Small intestine (tissue), 7 donors: Measurements from ENCODE around the gene SH3RF3. TPM values are rescaled to one million over a fixed set of nuclear protein-coding genes. Genes with fewer than 3 reads are reported as not detected.

Source experiments
- DNase-seq, 2 donors: peaks; one replicate each; pipeline versions ENCODE4 v3.0.0 to v3.0.0-alpha.2; 2013
- FAIRE-seq: peaks from 2 replicates; lab custom pipeline; 2012; peaks lifted over from hg19 to GRCh38; lab: Jason Lieb, UNC
- H3K27ac ChIP-seq, 3 donors: one replicate each; pipeline ENCODE4 v1.5.1; 2013; ENCODE audit warnings: low read length in 2 of 3, mild to moderate bottlenecking in 2 of 3, control low read depth in 1 of 3, inconsistent platforms in 1 of 3, low read depth in 1 of 3, moderate library complexity in 1 of 3
- H3K27me3 ChIP-seq, 3 donors: one replicate each; pipeline ENCODE4 v1.6.1; 2013; ENCODE audit warnings: low read length in 3 of 3, inconsistent platforms in 1 of 3; ENCODE audit not compliant: control insufficient read depth in 3 of 3, insufficient read depth in 3 of 3
- H3K36me3 ChIP-seq, 3 donors: one replicate each; pipeline ENCODE4 v1.6.1; 2013; ENCODE audit warnings: low read length in 3 of 3, inconsistent platforms in 1 of 3, low read depth in 1 of 3, mild to moderate bottlenecking in 1 of 3, moderate library complexity in 1 of 3; ENCODE audit not compliant: control insufficient read depth in 3 of 3, insufficient read depth in 2 of 3
- H3K4me1 ChIP-seq, 3 donors: one replicate each; pipeline ENCODE4 v1.6.1; 2013; ENCODE audit warnings: low read length in 2 of 3, inconsistent platforms in 1 of 3, low read depth in 1 of 3, mild to moderate bottlenecking in 1 of 3, moderate library complexity in 1 of 3; ENCODE audit not compliant: control insufficient read depth in 3 of 3, insufficient read depth in 2 of 3
- H3K4me3 ChIP-seq, 3 donors: one replicate each; pipeline ENCODE4 v1.5.1; 2013; ENCODE audit warnings: low read length in 3 of 3, control low read depth in 1 of 3, inconsistent platforms in 1 of 3, low read depth in 1 of 3, mild to moderate bottlenecking in 1 of 3, moderate library complexity in 1 of 3
- H3K9me3 ChIP-seq, 2 donors: one replicate each; pipeline ENCODE4 v1.6.1; 2013; ENCODE audit warnings: low read depth in 1 of 2, low read length in 1 of 2; ENCODE audit not compliant: control insufficient read depth in 2 of 2, insufficient read depth in 1 of 2
- WGBS, 3 donors: extraction: QIAGEN DNeasy Blood & Tissue Kit; methylation state at CpG; one replicate each; pipeline ENCODE4 v1.1.7; 2013; 5-methylcytosine and 5-hydroxymethylcytosine counted together
- polyA plus RNA-seq, 4 donors: library from polyadenylated mRNA; stranded (reverse) in 3 of 4; unstranded in 1 of 4; fragments of 200-250 nt in 3 of 4; fragments of 120-200 nt in 1 of 4; gene quantifications; one replicate each; pipeline versions ENCODE4 v1.2.1 to v1.2.3, GENCODE V29; 2013
- donor health status: healthy with polysubstance abuse.
- donor health status: control.
- donor health status: control.
- donor health status: Bipolar disorder and iron deficiency.
- donor health status: healthy.

SH3RF3 gene
- polyA plus RNA-seq, 4 donors: 0.22 to 3.9 (median 1.2) TPM

- Histone ChIP-seq H3K36me3 (no peaks in the 10 kb centered on the region), H3K27ac (no peak overlapping the region), H3K4me3 (no peak overlapping the region), H3K4me1 (no peaks in the 10 kb centered on the region), H3K9me3 (no peaks in the 10 kb centered on the region), H3K27me3 (peaks cover 0 to 8% (median 0%) of the 10 kb centered on the region in 3 donors)
- no peak for FAIRE-seq
- no peak for DNase-seq
- WGBS, 3 donors: 87 to 92% (median 92%) methylated on average over 10 of the region's 10 CpGs
These were observed 276.9 kb downstream of the SH3RF3 start for GRCh38 chr2:109405873-109406272.

GRCh38 chr2:109406301-109406700 is 277.3 kb downstream of the SH3RF3 start:
- H3K9me3 ChIP-seq: no peaks in the 10 kb centered on the region
- no peaks in the 10 kb centered on the region for H3K4me1 ChIP-seq
- no peak for FAIRE-seq
- peaks cover 0 to 8% (median 0%) of the 10 kb centered on the region in 3 donors for H3K27me3 ChIP-seq
- H3K36me3 ChIP-seq: no peaks in the 10 kb centered on the region
- no peak overlapping the region for H3K4me3 ChIP-seq
- 81 to 85% (median 82%) methylated on average over 8 of the region's 8 CpGs for WGBS, 3 donors
- no peak overlapping the region for H3K27ac ChIP-seq
- DNase-seq: no peak

- FAIRE-seq (no peak), DNase-seq (no peak)
- H3K9me3 ChIP-seq: no peaks in the 10 kb centered on the region
- H3K36me3 ChIP-seq: no peaks in the 10 kb centered on the region
- no peak overlapping the region for H3K27ac ChIP-seq
- H3K27me3 ChIP-seq: peaks cover 0 to 8% (median 0%) of the 10 kb centered on the region in 3 donors
- WGBS, 3 donors: 68 to 78% (median 75%) methylated on average over 7 of the region's 7 CpGs
- no peaks in the 10 kb centered on the region for H3K4me1 ChIP-seq
- H3K4me3 ChIP-seq: no peak overlapping the region
These were observed 278.5 kb downstream of the SH3RF3 start for GRCh38 chr2:109407276-109408042.

- FAIRE-seq: no peak
These were observed 279.0 kb downstream of the SH3RF3 start for GRCh38 chr2:109408043-109408335.

GRCh38 chr2:109409321-109410038 is 280.5 kb downstream of the SH3RF3 start:
- DNase-seq (no peak), FAIRE-seq (no peak)
- WGBS, 3 donors: 61 to 83% (median 70%) methylated on average over 13 of the region's 13 CpGs
- H3K9me3 ChIP-seq: no peaks in the 10 kb centered on the region
- no peak overlapping the region for H3K27ac ChIP-seq
- no peak overlapping the region for H3K4me3 ChIP-seq
- H3K36me3 ChIP-seq: no peaks in the 10 kb centered on the region
- peaks cover 0 to 3% (median 0%) of the 10 kb centered on the region in 3 donors for H3K27me3 ChIP-seq
- H3K4me1 ChIP-seq: no peaks in the 10 kb centered on the region

More at GRCh38 chr2:109408043-109408335, 279.0 kb downstream of the SH3RF3 start:
- DNase-seq: no peak
- WGBS, 3 donors: 76 to 91% (median 84%) methylated on average over 4 of the region's 4 CpGs
- no peak overlapping the region for H3K4me3 ChIP-seq
- no peaks in the 10 kb centered on the region for H3K9me3 ChIP-seq
- H3K36me3 ChIP-seq: no peaks in the 10 kb centered on the region
- no peak overlapping the region for H3K27ac ChIP-seq
- no peaks in the 10 kb centered on the region for H3K4me1 ChIP-seq
- peaks cover 0 to 8% (median 0%) of the 10 kb centered on the region in 3 donors for H3K27me3 ChIP-seq

GRCh38 chr2:109410039-109410815 is 281.2 kb downstream of the SH3RF3 start:
- H3K36me3 ChIP-seq: no peaks in the 10 kb centered on the region
- peaks cover 0 to 3% (median 0%) of the 10 kb centered on the region in 3 donors for H3K27me3 ChIP-seq
- no peak overlapping the region for H3K4me3 ChIP-seq
- FAIRE-seq (no peak), DNase-seq (no peak)
- no peak overlapping the region for H3K27ac ChIP-seq
- no peaks in the 10 kb centered on the region for H3K4me1 ChIP-seq
- 75 to 79% (median 77%) methylated on average over 22 of the region's 22 CpGs for WGBS, 3 donors
- H3K9me3 ChIP-seq: no peaks in the 10 kb centered on the region

- Histone ChIP-seq H3K27ac (no peak overlapping the region), H3K4me1 (no peaks in the 10 kb centered on the region), H3K4me3 (no peak overlapping the region), H3K9me3 (no peaks in the 10 kb centered on the region), H3K36me3 (no peaks in the 10 kb centered on the region), H3K27me3 (peaks cover 0 to 3% (median 0%) of the 10 kb centered on the region in 3 donors)
- 89 to 92% (median 90%) methylated on average over 19 of the region's 19 CpGs for WGBS, 3 donors
- FAIRE-seq: no peak
- no peak for DNase-seq
These were observed 282.8 kb downstream of the SH3RF3 start for GRCh38 chr2:109411640-109412325.

GRCh38 chr2:109415581-109416013 is 286.6 kb downstream of the SH3RF3 start:
- DNase-seq: no peak
- Histone ChIP-seq H3K27me3 (peaks cover 0 to 2% (median 0%) of the 10 kb centered on the region in 3 donors), H3K36me3 (no peaks in the 10 kb centered on the region), H3K9me3 (no peaks in the 10 kb centered on the region), H3K27ac (no peak overlapping the region), H3K4me3 (no peak overlapping the region), H3K4me1 (no peaks in the 10 kb centered on the region)
- WGBS, 3 donors: 78 to 83% (median 79%) methylated on average over 5 to 7 of the region's 7 CpGs
- FAIRE-seq: no peak
